ENCODE measurements around the gene PIR. TPM values are rescaled to one million over a fixed set of nuclear protein-coding genes. Genes with fewer than 3 reads are reported as not detected.

PIR gene
- total and polyA plus RNA-seq, 7 experiments from 2014 or later = 0.49 to 4.6 (median 0.70) TPM; not detected in 4

DNA sequence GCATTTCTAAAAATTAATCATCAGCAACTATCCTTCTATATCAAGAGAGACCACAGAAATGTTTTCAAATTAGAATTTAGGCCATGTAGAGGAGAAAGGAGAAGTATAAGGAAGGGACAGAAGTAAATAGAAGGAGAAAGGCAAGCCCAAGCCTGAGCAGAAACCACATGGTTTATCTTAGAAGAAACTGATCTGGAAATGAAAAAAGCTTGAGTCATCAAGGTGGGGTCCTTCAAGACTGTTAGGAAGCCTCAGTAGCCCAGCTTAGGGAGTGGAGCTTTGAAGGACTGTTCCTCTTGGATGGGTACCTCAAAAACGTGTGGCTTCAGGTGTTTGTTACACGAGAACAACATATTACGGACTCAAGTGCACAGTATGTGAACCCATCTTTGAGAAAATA, 12.0 kb upstream of the PIR start:
- H3K36me3 ChIP-seq (ENCODE audit: control insufficient read depth in 2 of 3, insufficient read depth in 3 of 3, low read length in 3 of 3) = no peaks in the 10 kb centered on the region
- no peak overlapping the region for H3K4me3 Mint-ChIP-seq
- H3K4me1 Mint-ChIP-seq = no peaks in the 10 kb centered on the region
- H3K9me3 ChIP-seq (ENCODE audit: control insufficient read depth in 2 of 3, low read length in 3 of 3) = no peaks in the 10 kb centered on the region
- H3K9me3 Mint-ChIP-seq = peaks cover 0 to 2% (median 0%) of the 10 kb centered on the region in 11 donors
- DNase-seq (no peak), ATAC-seq (no peak)
- H3K27ac Mint-ChIP-seq = peak overlapping the region in 1 of 9 donors; percentile 21
- H3K4me1 ChIP-seq (ENCODE audit: control insufficient read depth in 2 of 2, insufficient read depth in 2 of 2, low read length in 2 of 2) = no peaks in the 10 kb centered on the region
- CTCF ChIA-PET = no interaction called here
- no peaks in the 10 kb centered on the region for H3K27me3 ChIP-seq (ENCODE audit: control insufficient read depth in 2 of 2, insufficient read depth in 2 of 2, low read length in 2 of 2)
- intact Hi-C loops (cut with micrococcal nuclease) = no loop called here
- no peaks in the 10 kb centered on the region for H3K36me3 Mint-ChIP-seq
- H3K27ac ChIP-seq (ENCODE audit: low read depth, low read length) = no peak overlapping the region
- no peak overlapping the region for H3K4me3 ChIP-seq (ENCODE audit: low read length)
- POLR2A ChIA-PET = no interaction called here
- peaks cover 0 to 24% (median 9%) of the 10 kb centered on the region in 5 donors for H3K27me3 Mint-ChIP-seq

DNA sequence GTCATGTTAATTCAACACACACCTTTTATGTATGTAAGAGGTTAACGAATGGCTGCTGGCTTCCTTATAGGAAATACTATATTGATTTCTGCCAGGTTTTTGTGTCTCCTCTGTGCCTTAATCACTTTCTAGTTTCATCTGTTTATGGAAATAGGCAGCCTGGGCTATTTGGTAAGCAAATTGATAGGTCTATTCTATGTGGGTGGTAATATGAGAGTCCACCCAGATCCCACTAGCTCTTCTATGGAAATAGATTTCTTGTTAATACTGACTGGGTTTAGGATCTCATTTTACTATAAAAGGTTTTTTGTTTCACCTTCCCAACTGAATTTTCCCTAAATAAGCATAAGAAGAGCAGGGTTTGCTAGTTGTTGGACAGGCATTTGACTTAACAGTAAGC, 11.5 kb upstream of the PIR start:
- Histone ChIP-seq H3K9me3 (ENCODE audit: control insufficient read depth in 2 of 3, low read length in 3 of 3) (no peaks in the 10 kb centered on the region), H3K4me1 (ENCODE audit: control insufficient read depth in 2 of 2, insufficient read depth in 2 of 2, low read length in 2 of 2) (no peaks in the 10 kb centered on the region), H3K36me3 (ENCODE audit: control insufficient read depth in 2 of 3, insufficient read depth in 3 of 3, low read length in 3 of 3) (no peaks in the 10 kb centered on the region), H3K4me3 (ENCODE audit: low read length) (no peak overlapping the region), H3K27ac (ENCODE audit: low read depth, low read length) (no peak overlapping the region), H3K27me3 (ENCODE audit: control insufficient read depth in 2 of 2, insufficient read depth in 2 of 2, low read length in 2 of 2) (no peaks in the 10 kb centered on the region)
- no peaks in the 10 kb centered on the region for H3K36me3 Mint-ChIP-seq
- intact Hi-C loops (cut with micrococcal nuclease) = no loop called here
- no peak for ATAC-seq
- peaks cover 0 to 2% (median 0%) of the 10 kb centered on the region in 11 donors for H3K9me3 Mint-ChIP-seq
- POLR2A ChIA-PET = no interaction called here
- no peak overlapping the region for H3K27ac Mint-ChIP-seq
- no peak overlapping the region for H3K4me3 Mint-ChIP-seq
- CTCF ChIA-PET = no interaction called here
- no peaks in the 10 kb centered on the region for H3K4me1 Mint-ChIP-seq
- H3K27me3 Mint-ChIP-seq = peaks cover 0 to 28% (median 9%) of the 10 kb centered on the region in 5 donors
- no peak for DNase-seq

DNA sequence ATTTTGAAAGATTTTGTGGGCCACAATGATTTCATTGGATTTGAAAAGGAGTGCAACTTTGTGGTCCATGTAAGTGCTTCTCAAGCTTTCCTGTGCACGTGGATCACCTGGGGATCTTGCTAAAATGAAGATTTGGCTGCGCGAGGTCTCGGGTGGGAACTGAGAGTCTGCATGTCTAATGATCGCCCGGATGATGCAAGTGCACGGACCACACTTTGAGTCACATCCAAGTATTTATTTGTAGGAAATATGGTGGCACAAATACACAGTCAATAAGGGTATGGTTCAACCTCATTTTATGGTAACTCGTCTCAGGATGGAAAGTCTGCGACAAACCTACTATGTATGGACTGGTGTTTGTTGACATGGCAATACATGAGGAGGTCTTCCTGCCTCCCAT, 8.4 kb upstream of the PIR start:
- CTCF ChIA-PET = no interaction called here

DNA sequence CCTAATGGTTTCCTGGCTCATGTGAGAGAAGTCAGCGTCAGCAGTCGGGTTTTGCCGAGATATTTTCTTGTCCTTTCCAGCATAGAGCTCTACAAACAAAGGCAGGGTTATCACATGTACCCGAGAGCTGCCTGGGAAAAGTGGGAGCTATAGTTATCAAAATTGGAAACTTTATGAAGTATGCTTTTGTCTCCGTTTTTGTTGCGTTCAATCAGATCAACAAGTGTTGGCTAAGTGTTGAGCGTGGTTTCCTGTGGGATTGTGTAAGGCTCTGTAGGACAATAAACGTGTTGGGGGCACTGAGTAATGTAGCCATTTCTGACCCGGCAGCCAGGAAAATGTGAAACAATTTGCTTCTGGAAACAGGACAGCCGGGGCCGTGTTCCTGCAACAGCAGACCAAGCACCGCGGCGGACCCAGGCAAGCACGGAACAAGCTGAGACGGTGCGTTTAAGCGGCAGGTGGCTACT, 7.4 kb upstream of the PIR start, which contains the start of gene BMX:
TSS of gene BMX (plus strand) at position 311 of the 470 bp plus-strand sequence. CDS start 7,547 bp downstream, outside the sequence.
- no peak for ATAC-seq
- Histone ChIP-seq H3K4me1 (ENCODE audit: control insufficient read depth in 2 of 2, insufficient read depth in 2 of 2, low read length in 2 of 2) (no peaks in the 10 kb centered on the region), H3K4me3 (ENCODE audit: low read length) (no peak within 1 kb of the TSS), H3K27ac (ENCODE audit: low read depth, low read length) (no peak within 1 kb of the TSS), H3K27me3 (ENCODE audit: control insufficient read depth in 2 of 2, insufficient read depth in 2 of 2, low read length in 2 of 2) (no peaks in the 10 kb centered on the region), H3K9me3 (ENCODE audit: control insufficient read depth in 2 of 3, low read length in 3 of 3) (no peaks in the 10 kb centered on the region), H3K36me3 (ENCODE audit: control insufficient read depth in 2 of 3, insufficient read depth in 3 of 3, low read length in 3 of 3) (no peaks in the 10 kb centered on the region)
- Mint-ChIP-seq H3K4me3 (no peak within 1 kb of the TSS), H3K27me3 (peaks cover 5 to 41% (median 9%) of the 10 kb centered on the region in 5 donors), H3K36me3 (no peaks in the 10 kb centered on the region), H3K4me1 (peaks cover 0 to 7% (median 4%) of the 10 kb centered on the region in 7 donors), H3K9me3 (peaks cover 0 to 2% (median 0%) of the 10 kb centered on the region in 11 donors), H3K27ac (no peak within 1 kb of the TSS)
- CTCF ChIA-PET = no interaction called here
- POLR2A ChIA-PET = no interaction called here
- intact Hi-C loops (cut with micrococcal nuclease) = no loop called here
- DNase-seq = no peak

More for the DNA sequence above, 8.4 kb upstream of the PIR start:
- no peak overlapping the region for H3K4me3 ChIP-seq (ENCODE audit: low read length)
- no peaks in the 10 kb centered on the region for H3K36me3 ChIP-seq (ENCODE audit: control insufficient read depth in 2 of 3, insufficient read depth in 3 of 3, low read length in 3 of 3)
- Mint-ChIP-seq H3K27ac (no peak overlapping the region), H3K4me1 (peaks cover 0 to 7% (median 4%) of the 10 kb centered on the region in 7 donors), H3K9me3 (peaks cover 0 to 2% (median 0%) of the 10 kb centered on the region in 11 donors), H3K4me3 (no peak overlapping the region), H3K36me3 (no peaks in the 10 kb centered on the region), H3K27me3 (peaks cover 5 to 41% (median 9%) of the 10 kb centered on the region in 5 donors)
- no peaks in the 10 kb centered on the region for H3K9me3 ChIP-seq (ENCODE audit: control insufficient read depth in 2 of 3, low read length in 3 of 3)
- no peak for ATAC-seq
- H3K4me1 ChIP-seq (ENCODE audit: control insufficient read depth in 2 of 2, insufficient read depth in 2 of 2, low read length in 2 of 2) = no peaks in the 10 kb centered on the region
- POLR2A ChIA-PET = no interaction called here
- DNase-seq = no peak
- H3K27me3 ChIP-seq (ENCODE audit: control insufficient read depth in 2 of 2, insufficient read depth in 2 of 2, low read length in 2 of 2) = no peaks in the 10 kb centered on the region
- H3K27ac ChIP-seq (ENCODE audit: low read depth, low read length) = no peak overlapping the region
- intact Hi-C loops (cut with micrococcal nuclease) = no loop called here

DNA sequence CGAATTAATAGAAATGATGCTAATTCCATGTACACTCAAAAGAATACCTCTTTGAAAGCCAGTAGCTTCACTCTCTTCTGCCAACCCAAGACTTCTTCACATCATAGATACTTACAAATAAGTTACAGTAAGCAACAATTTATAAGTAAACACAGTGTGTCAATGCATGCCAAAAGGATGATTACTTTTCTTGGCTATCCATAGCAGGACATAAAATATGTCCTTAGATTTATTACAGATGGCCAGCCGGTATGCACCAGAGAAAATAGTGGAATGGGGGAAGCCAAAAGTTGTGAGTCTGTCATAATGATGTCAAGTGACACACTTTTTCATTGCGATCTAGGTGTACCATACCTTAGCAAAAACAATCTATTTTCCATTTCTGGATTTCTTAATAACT, 6.8 kb upstream of the PIR start:
- no peak overlapping the region for H3K27ac Mint-ChIP-seq
- H3K4me1 Mint-ChIP-seq = peaks cover 0 to 7% (median 4%) of the 10 kb centered on the region in 7 donors
- no peaks in the 10 kb centered on the region for H3K27me3 ChIP-seq (ENCODE audit: control insufficient read depth in 2 of 2, insufficient read depth in 2 of 2, low read length in 2 of 2)
- H3K9me3 Mint-ChIP-seq = peaks cover 0 to 2% (median 0%) of the 10 kb centered on the region in 11 donors
- ChIA-PET CTCF (interaction anchor here (0.8 kb wide), 1 partner anchor 933 kb away, joined by 3 read pairs; no protein-coding TSS in a partner anchor), POLR2A (no interaction called here)
- ATAC-seq = no peak
- no peaks in the 10 kb centered on the region for H3K36me3 Mint-ChIP-seq
- DNase-seq = no peak
- no peaks in the 10 kb centered on the region for H3K9me3 ChIP-seq (ENCODE audit: control insufficient read depth in 2 of 3, low read length in 3 of 3)
- H3K27ac ChIP-seq (ENCODE audit: low read depth, low read length) = no peak overlapping the region
- no peak overlapping the region for H3K4me3 Mint-ChIP-seq
- H3K27me3 Mint-ChIP-seq = peaks cover 5 to 39% (median 9%) of the 10 kb centered on the region in 5 donors
- intact Hi-C loops (cut with micrococcal nuclease) = loop anchor here (5.0 to 10.0 kb wide), 7 partner anchors 147 to 1465 kb away; partner anchors contain the start of gene ZRSR2 (in 1 of the 2)
- no peak overlapping the region for H3K4me3 ChIP-seq (ENCODE audit: low read length)
- no peaks in the 10 kb centered on the region for H3K4me1 ChIP-seq (ENCODE audit: control insufficient read depth in 2 of 2, insufficient read depth in 2 of 2, low read length in 2 of 2)
- H3K36me3 ChIP-seq (ENCODE audit: control insufficient read depth in 2 of 3, insufficient read depth in 3 of 3, low read length in 3 of 3) = no peaks in the 10 kb centered on the region

DNA sequence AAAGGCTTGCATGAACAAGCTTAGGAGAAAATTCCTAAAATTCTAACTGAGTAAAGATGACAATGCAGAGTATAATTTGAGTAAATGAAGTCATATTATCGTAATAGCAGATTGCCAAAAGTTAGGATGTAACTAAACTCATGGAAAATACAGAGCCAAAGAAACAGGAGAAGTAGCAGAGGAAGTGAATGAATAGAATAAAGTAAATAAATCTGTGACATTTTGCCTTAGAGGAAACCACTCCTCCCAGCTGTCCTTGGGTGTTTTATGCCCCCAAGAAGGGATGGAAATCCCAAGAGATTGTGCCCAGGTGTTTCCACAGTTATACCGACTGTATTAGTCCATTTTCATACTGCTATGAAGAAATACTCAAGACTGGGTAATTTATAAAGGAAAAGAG, 5.6 kb upstream of the PIR start:
- POLR2A ChIA-PET = no interaction called here
- Mint-ChIP-seq H3K4me3 (no peak overlapping the region), H3K4me1 (peaks cover 0 to 8% (median 4%) of the 10 kb centered on the region in 7 donors), H3K9me3 (peaks cover 0 to 2% (median 0%) of the 10 kb centered on the region in 11 donors), H3K27ac (no peak overlapping the region), H3K27me3 (peaks cover under 1 to 34% (median 6%) of the 10 kb centered on the region in 5 donors), H3K36me3 (no peaks in the 10 kb centered on the region)
- no peaks in the 10 kb centered on the region for H3K36me3 ChIP-seq (ENCODE audit: control insufficient read depth in 2 of 3, insufficient read depth in 3 of 3, low read length in 3 of 3)
- H3K27ac ChIP-seq (ENCODE audit: low read depth, low read length) = no peak overlapping the region
- H3K9me3 ChIP-seq (ENCODE audit: control insufficient read depth in 2 of 3, low read length in 3 of 3) = no peaks in the 10 kb centered on the region
- H3K4me1 ChIP-seq (ENCODE audit: control insufficient read depth in 2 of 2, insufficient read depth in 2 of 2, low read length in 2 of 2) = no peaks in the 10 kb centered on the region
- no peak for DNase-seq
- CTCF ChIA-PET = interaction anchor here (0.7 kb wide), 2 partner anchors 60 to 177 kb away, joined by 3 read pairs; no protein-coding TSS in a partner anchor
- no peaks in the 10 kb centered on the region for H3K27me3 ChIP-seq (ENCODE audit: control insufficient read depth in 2 of 2, insufficient read depth in 2 of 2, low read length in 2 of 2)
- intact Hi-C loops (cut with micrococcal nuclease) = loop anchor here (1.0 to 10.0 kb wide), 9 partner anchors 67 to 1464 kb away; partner anchors contain the start of gene ZRSR2 (in 1 of the 2)
- H3K4me3 ChIP-seq (ENCODE audit: low read length) = no peak overlapping the region
- ATAC-seq = no peak

DNA sequence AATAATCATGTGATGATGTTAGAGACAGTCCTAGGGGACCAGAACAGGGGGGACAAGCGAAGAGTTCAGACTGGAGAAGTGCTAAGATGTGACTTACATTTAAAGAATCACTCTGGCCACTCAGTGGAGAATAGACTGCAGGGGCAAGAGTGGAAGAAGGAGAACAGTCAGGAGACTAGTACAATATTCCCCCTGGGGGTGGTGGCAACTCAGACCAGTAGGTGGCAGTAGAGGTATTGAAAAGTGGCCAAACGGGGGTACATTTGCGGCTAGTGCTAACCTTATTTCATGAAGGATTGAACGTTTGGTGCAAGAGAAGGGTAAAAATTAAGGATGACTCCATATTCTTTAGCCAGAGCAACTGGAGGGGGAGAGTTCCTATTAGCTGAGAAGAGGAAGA, 4.7 kb upstream of the PIR start:
- ATAC-seq (peak; percentile 74), DNase-seq (peak; percentile 8 to 51 (median 34))
- no peaks in the 10 kb centered on the region for H3K4me1 ChIP-seq (ENCODE audit: control insufficient read depth in 2 of 2, insufficient read depth in 2 of 2, low read length in 2 of 2)
- intact Hi-C loops (cut with micrococcal nuclease) = loop anchor here (1.0 to 10.0 kb wide), 9 partner anchors 67 to 1463 kb away; partner anchors contain the start of gene ZRSR2 (in 1 of the 2)
- no peak overlapping the region for H3K27ac ChIP-seq (ENCODE audit: low read depth, low read length)
- Mint-ChIP-seq H3K27ac (no peak overlapping the region), H3K9me3 (peaks cover 0 to 2% (median 0%) of the 10 kb centered on the region in 11 donors), H3K4me1 (peaks cover 2 to 13% (median 9%) of the 10 kb centered on the region in 7 donors), H3K27me3 (peaks cover 4 to 34% (median 6%) of the 10 kb centered on the region in 5 donors), H3K4me3 (no peak overlapping the region), H3K36me3 (no peaks in the 10 kb centered on the region)
- no peaks in the 10 kb centered on the region for H3K9me3 ChIP-seq (ENCODE audit: control insufficient read depth in 2 of 3, low read length in 3 of 3)
- H3K4me3 ChIP-seq (ENCODE audit: low read length) = no peak overlapping the region
- H3K36me3 ChIP-seq (ENCODE audit: control insufficient read depth in 2 of 3, insufficient read depth in 3 of 3, low read length in 3 of 3) = no peaks in the 10 kb centered on the region
- POLR2A ChIA-PET = no interaction called here
- CTCF ChIA-PET = no interaction called here
- H3K27me3 ChIP-seq (ENCODE audit: control insufficient read depth in 2 of 2, insufficient read depth in 2 of 2, low read length in 2 of 2) = no peaks in the 10 kb centered on the region
